HepG2 (cell line): ENCODE results near the gene GDF7. TPM values are rescaled to one million over a fixed set of nuclear protein-coding genes. Genes with fewer than 3 reads are reported as not detected.

ENCODE experiments used
- ATAC-seq: fragments of 200-7000 bp; cut with Tn5 transposase; 3 replicates; pipeline ENCODE4 v1.9.1; 2020; ENCODE audit warnings: mild to moderate bottlenecking, moderate library complexity
- BruUV-seq: library from RNA; stranded (reverse); fragments of 400-500 nt; replicated peaks from 2 replicates; lab custom pipeline; 2021; lab: Mats Ljungman, UMichigan
- CTCF ChIA-PET: fragments of 300-600 bp; formaldehyde crosslinking; extraction: SDS; loops from one replicate; lab custom pipeline; 2021; ENCODE audit warnings: low total read pairs, inconsistent platforms, low intra/inter-chr PET ratio; lab: Yijun Ruan, JAX
- POLR2A ChIA-PET: fragments of 350-600 bp; sonication (Branson Sonifier 250); formaldehyde crosslinking; loops from one replicate; lab custom pipeline; 2020; ENCODE audit warnings: antibody characterized with exemption, inconsistent platforms; lab: Yijun Ruan, JAX
- DNase-seq: peaks from one replicate; pipeline ENCODE4 v3.0.0-alpha.2; 2015; ENCODE audit warnings: low spot score
- FAIRE-seq: peaks from 3 replicates; lab custom pipeline; 2011; peaks lifted over from hg19 to GRCh38; lab: Jason Lieb, UNC
- H2AFZ ChIP-seq: one replicate; pipeline ENCODE4 v1.6.1; 2011; ENCODE audit warnings: low read length, inconsistent platforms
- H3K27ac ChIP-seq: fragments of 300-600 bp; 3 replicates; pipeline ENCODE4 v1.8.0; 2011; ENCODE audit warnings: mixed run types, mild to moderate bottlenecking, mixed read lengths, low read length, inconsistent platforms; ENCODE audit not compliant: insufficient read depth; ENCODE audit errors: extremely low read length
- H3K27me3 ChIP-seq, 2 experiments: fragments of 200-600 bp in 1 of 2; 2 replicates in 1 of 2; 3 replicates in 1 of 2; pipeline versions ENCODE4 v1.6.0 to v1.8.0; 2011; ENCODE audit warnings: low read length in 2 of 2, mild to moderate bottlenecking in 2 of 2, moderate library complexity in 2 of 2, inconsistent platforms in 1 of 2; ENCODE audit not compliant: insufficient read depth in 2 of 2, control insufficient read depth in 1 of 2
- H3K36me3 ChIP-seq, 2 experiments: fragments of 200-600 bp in 1 of 2; replicated peaks in 1 of 2; 2 replicates in 1 of 2; 3 replicates in 1 of 2; pipeline versions ENCODE4 v1.5.1 to v1.8.0; 2011; ENCODE audit warnings: low read length in 2 of 2, inconsistent platforms in 1 of 2; ENCODE audit not compliant: insufficient read depth in 2 of 2, control insufficient read depth in 1 of 2
- H3K4me1 ChIP-seq: 2 replicates; pipeline ENCODE4 v1.5.1; 2012; ENCODE audit warnings: low read length, inconsistent platforms; ENCODE audit not compliant: insufficient read depth
- H3K4me2 ChIP-seq: 2 replicates; pipeline ENCODE4 v1.6.0; 2011; ENCODE audit warnings: low read depth, low read length, inconsistent platforms
- H3K4me3 ChIP-seq, 3 experiments: fragments of 200-600 bp in 1 of 3; sonication (generic), shearing (Covaris generic) in 1 of 3; replicated peaks in 1 of 3; 2 replicates each; pipeline ENCODE4 v1.5.1; 2011 to 2016; ENCODE audit warnings: low read length in 3 of 3, inconsistent platforms in 2 of 3, low read depth in 2 of 3, mild to moderate bottlenecking in 2 of 3, control low read depth in 1 of 3, mixed read lengths in 1 of 3; ENCODE audit not compliant: insufficient read depth in 1 of 3
- H3K79me2 ChIP-seq: one replicate; pipeline ENCODE4 v1.6.1; 2011; ENCODE audit warnings: low read length, inconsistent platforms; ENCODE audit not compliant: insufficient read depth
- H3K9ac ChIP-seq: 2 replicates; pipeline ENCODE4 v1.6.0; 2011; ENCODE audit warnings: mild to moderate bottlenecking, low read depth, low read length, inconsistent platforms; ENCODE audit not compliant: insufficient read depth
- H3K9me3 ChIP-seq: 2 replicates; pipeline ENCODE4 v1.5.1; 2012; ENCODE audit warnings: mild to moderate bottlenecking, low read length
- H4K20me1 ChIP-seq: 2 replicates; pipeline ENCODE4 v1.6.0; 2011; ENCODE audit warnings: inconsistent platforms, mild to moderate bottlenecking, low read length, moderate library complexity; ENCODE audit not compliant: insufficient read depth
- ESRRA ChIP-seq: sonication (generic); formaldehyde crosslinking; IDR thresholded peaks from 2 replicates; pipeline ENCODE4 v1.5.1; 2020; ENCODE audit warnings: mild to moderate bottlenecking, low read depth, missing genetic modification reagents
- HNF4A ChIP-seq: sonication (generic); formaldehyde crosslinking; IDR thresholded peaks from 2 replicates; pipeline ENCODE4 v1.4.0; 2020; ENCODE audit warnings: missing genetic modification reagents
- MIER2 ChIP-seq: IDR thresholded peaks from 2 replicates; pipeline ENCODE4 v1.6.1; 2016; ENCODE audit warnings: missing biosample characterization, missing genetic modification reagents
- PHF21A ChIP-seq: sonication (generic); formaldehyde crosslinking; IDR thresholded peaks from 2 replicates; pipeline ENCODE4 v1.5.0; 2020; ENCODE audit warnings: mild to moderate bottlenecking, missing genetic modification reagents
- SATB2 ChIP-seq: sonication (generic); formaldehyde crosslinking; IDR thresholded peaks from 2 replicates; pipeline ENCODE4 v1.5.0; 2020; ENCODE audit warnings: missing genetic modification reagents
- TBX2 ChIP-seq: sonication (generic); formaldehyde crosslinking; IDR thresholded peaks from 2 replicates; pipeline ENCODE4 v1.5.0; 2020; ENCODE audit warnings: missing genetic modification reagents, mild to moderate bottlenecking, borderline replicate concordance
- TEAD3 ChIP-seq: optimal IDR thresholded peaks from 2 replicates; pipeline ENCODE3; 2016; ENCODE audit warnings: borderline replicate concordance
- ZMYM4 ChIP-seq: sonication (generic); formaldehyde crosslinking; IDR thresholded peaks from 2 replicates; pipeline ENCODE4 v1.8.1; 2023; ENCODE audit warnings: mild to moderate bottlenecking, missing genetic modification reagents
- ZNF598 ChIP-seq: sonication (generic); formaldehyde crosslinking; IDR thresholded peaks from 2 replicates; pipeline ENCODE4 v1.5.1; 2020; ENCODE audit warnings: mild to moderate bottlenecking, missing genetic modification reagents, borderline replicate concordance
- WGBS: methylation state at CpG from one replicate; pipeline ENCODE4 v1.1.6; 2017; ENCODE audit warnings: low lambda C conversion rate; 5-methylcytosine and 5-hydroxymethylcytosine counted together
- in situ Hi-C: cut with HindIII; loops from 2 replicates; pipeline ENCODE4 v1.10.0; 2017; ENCODE audit warnings: low pct_unique_long_range_greater_than_20kb; ENCODE audit not compliant: extremely low pct_ligation_motif_present
- intact Hi-C: fragments of 100-400 bp; cut with micrococcal nuclease; formaldehyde crosslinking; loops from one replicate; pipeline ENCODE4 v1.10.0; 2022; ENCODE audit not compliant: unreplicated experiment
- polyA plus RNA-seq, 8 experiments: library from polyadenylated mRNA; depleted of rRNA in 3 of 8; stranded (reverse) in 7 of 8; unstranded in 1 of 8; fragments of >200 nt; fragmentation: Illumina TruSeq in 4 of 8; extraction: Trizol in 4 of 8; gene quantifications; 2 replicates each; pipeline versions ENCODE4 v1.2.1 to v1.2.3, GENCODE V29; 2011 to 2016; ENCODE audit warnings: low read depth in 4 of 8, missing spikeins in 1 of 8, mixed read lengths in 1 of 8; ENCODE audit not compliant: insufficient read depth in 1 of 8
- total RNA-seq, 5 experiments: library from RNA; depleted of rRNA; stranded (reverse); fragments of >200 nt; fragmentation: Illumina TruSeq; extraction: Trizol; gene quantifications; 2 replicates each; pipeline ENCODE4 v1.2.3, GENCODE V29; 2016; ENCODE audit warnings: low read depth in 1 of 5

Gene GDF7
- total and polyA plus RNA-seq, 2 of the 13 experiments (the other 11 are each of a cell fraction or from before 2014, with no cell fraction given): 1.6 to 15.0 TPM

- 84% methylated on average over 8 of the region's 8 CpGs for WGBS
- Histone ChIP-seq H3K9me3 (no peaks in the 10 kb centered on the region), H3K27me3 (peaks cover 0 to 2% of the 10 kb centered on the region in 2 experiments; a peak in 2 of 5 replicates), H3K79me2 (peaks cover 9% of the 10 kb centered on the region), H2AFZ (no peak overlapping the region), H3K36me3 (peaks cover 4 to 10% of the 10 kb centered on the region in 2 experiments; a peak in 2 of 5 replicates), H3K4me2 (peak overlapping the region; percentile 39), H3K9ac (no peak overlapping the region), H3K27ac (no peak overlapping the region), H4K20me1 (no peaks in the 10 kb centered on the region), H3K4me3 (no peak overlapping the region), H3K4me1 (peaks cover 45% of the 10 kb centered on the region)
- no peak for FAIRE-seq
- intact Hi-C loops: no loop called here
- POLR2A ChIA-PET: interaction anchor here (1.2 to 5.9 kb wide), 5 partner anchors 13 to 203 kb away, joined by 3 to 51 read pairs (median 8); partner anchors contain the start of genes GDF7 and RHOB
- in situ Hi-C loops: no loop called here
- BruUV-seq: no TSS peak
- TF ChIP-seq ESRRA (0 out of 2 replicates have a peak, but pooled peaks have one; percentile 4), ZNF598 (CRISPR knock-in tag) (0 out of 2 replicates have a peak, but pooled peaks have one; percentile 60), SATB2 (CRISPR knock-in tag) (no peak), ZMYM4 (peak; percentile 15; the same call in 1 of the 2 replicates)
- DNase-seq: no peak
- ATAC-seq: no peak
- CTCF ChIA-PET: no interaction called here
Measured at GRCh38 chr2:20647738-20648137, 19.2 kb upstream of the GDF7 start.

- peak; percentile 22; the same call in 1 of the 2 replicates for TF ChIP-seq TBX2
- TF ChIP-seq PHF21A (CRISPR knock-in tag): 0 out of 2 replicates have a peak, but pooled peaks have one; percentile 33
- TF ChIP-seq ESRRA: 0 out of 2 replicates have a peak, but pooled peaks have one; percentile 26
- peak; percentile 26 for TF ChIP-seq TEAD3 (CRISPR knock-in tag)
- no peak for TF ChIP-seq MIER2 (CRISPR knock-in tag)
- TF ChIP-seq HNF4A (CRISPR knock-in tag): peak; percentile 40; the same call in 1 of the 2 replicates
- BruUV-seq: no TSS peak
- FAIRE-seq (no peak), DNase-seq (no peak), ATAC-seq (no peak)
- POLR2A ChIA-PET: interaction anchor here (1.2 to 5.9 kb wide), 7 partner anchors 13 to 243 kb away, joined by 3 to 51 read pairs (median 4); partner anchors contain the start of genes GDF7 and RHOB
- Histone ChIP-seq H3K27ac (no peak overlapping the region), H3K9ac (peak overlapping the region; percentile 19; the same call in 1 of the 2 replicates), H3K36me3 (peaks cover 4 to 10% of the 10 kb centered on the region in 2 experiments; a peak in 2 of 5 replicates), H3K79me2 (peaks cover 9% of the 10 kb centered on the region), H3K4me3 (0 out of 6 replicates have a peak overlapping the region, but pooled peaks of 1 of the 3 experiments have one; percentile 11), H3K4me2 (peak overlapping the region; percentile 39), H2AFZ (no peak overlapping the region), H3K4me1 (peaks cover 47% of the 10 kb centered on the region), H3K9me3 (no peaks in the 10 kb centered on the region), H3K27me3 (peaks cover 0 to 2% of the 10 kb centered on the region in 2 experiments; a peak in 2 of 5 replicates), H4K20me1 (no peaks in the 10 kb centered on the region)
- CTCF ChIA-PET: no interaction called here
- intact Hi-C loops (no loop called here), in situ Hi-C loops (no loop called here)
- WGBS: 35% methylated on average over 4 of the region's 4 CpGs
Measured at GRCh38 chr2:20648206-20648605, 18.7 kb upstream of the GDF7 start.
